IMR-90 (cell line): ENCODE measurements around the gene TALDO1. TPM values are rescaled to one million over a fixed set of nuclear protein-coding genes. Genes with fewer than 3 reads are reported as not detected.

ENCODE experiments used
- ATAC-seq: fragments of 200-7000 bp; cut with Tn5 transposase; 2 replicates; pipeline ENCODE4 v1.9.1; 2020; ENCODE audit warnings: low read depth, mild to moderate bottlenecking, moderate library complexity
- BruUV-seq: library from RNA; stranded (reverse); fragments of 400-500 nt; replicated peaks from 2 replicates; lab custom pipeline; 2021; lab: Mats Ljungman, UMichigan
- CTCF ChIA-PET: fragments of 300-600 bp; formaldehyde crosslinking; extraction: SDS; loops from one replicate; lab custom pipeline; 2021; ENCODE audit warnings: antibody characterized with exemption; lab: Yijun Ruan, JAX
- POLR2A ChIA-PET: fragments of 300-600 bp; sonication (Branson Sonifier 250); formaldehyde crosslinking; loops from one replicate; lab custom pipeline; 2022; ENCODE audit warnings: antibody characterized with exemption; ENCODE audit not compliant: unreplicated experiment; lab: Charles Lee
- DNase-seq: peaks from one replicate; pipeline ENCODE4 v3.0.0; 2013
- H2AFZ ChIP-seq: replicated peaks from 2 replicates; pipeline ENCODE3; 2013; ENCODE audit warnings: low read length, mild to moderate bottlenecking; ENCODE audit not compliant: poor library complexity
- H2AK5ac ChIP-seq: 2 replicates; pipeline ENCODE4 v1.6.1; 2013; ENCODE audit warnings: low read depth, low read length, inconsistent platforms
- H2AK9ac ChIP-seq: replicated peaks from 2 replicates; pipeline ENCODE3; 2013; ENCODE audit warnings: mild to moderate bottlenecking, low read depth, low read length, moderate library complexity; ENCODE audit not compliant: poor library complexity
- H2BK120ac ChIP-seq: 2 replicates; pipeline ENCODE4 v1.6.1; 2013; ENCODE audit warnings: low read depth, low read length, inconsistent platforms
- H2BK15ac ChIP-seq: 3 replicates; pipeline ENCODE4 v1.6.1; 2013; ENCODE audit warnings: low read depth, low read length, inconsistent platforms
- H2BK20ac ChIP-seq: 2 replicates; pipeline ENCODE4 v1.6.1; 2013; ENCODE audit warnings: low read depth, mild to moderate bottlenecking, inconsistent platforms, low read length, moderate library complexity
- H2BK5ac ChIP-seq: 2 replicates; pipeline ENCODE4 v1.6.1; 2013; ENCODE audit warnings: mild to moderate bottlenecking, low read depth, low read length, inconsistent platforms; ENCODE audit not compliant: poor library complexity, severe bottlenecking
- H3K14ac ChIP-seq: replicated peaks from 2 replicates; pipeline ENCODE4 v1.6.1; 2013; ENCODE audit warnings: low read depth, low read length, inconsistent platforms
- H3K18ac ChIP-seq: 2 replicates; pipeline ENCODE4 v1.6.1; 2013; ENCODE audit warnings: low read depth, low read length, control low read depth
- H3K23ac ChIP-seq: 2 replicates; pipeline ENCODE4 v1.6.1; 2013; ENCODE audit warnings: low read depth, low read length, inconsistent platforms
- H3K27ac ChIP-seq: 2 replicates; pipeline ENCODE4 v1.5.1; 2013; ENCODE audit warnings: mild to moderate bottlenecking, control low read depth, low read length; ENCODE audit not compliant: insufficient read depth
- H3K27me3 ChIP-seq: 2 replicates; pipeline ENCODE4 v1.6.1; 2013; ENCODE audit warnings: low read length; ENCODE audit not compliant: control insufficient read depth, insufficient read depth
- H3K36me3 ChIP-seq: 2 replicates; pipeline ENCODE4 v1.6.1; 2013; ENCODE audit warnings: low read length, mixed read lengths; ENCODE audit not compliant: control insufficient read depth, insufficient read depth
- H3K4ac ChIP-seq: 2 replicates; pipeline ENCODE4 v1.6.1; 2013; ENCODE audit warnings: low read depth, low read length, inconsistent platforms
- H3K4me1 ChIP-seq: 2 replicates; pipeline ENCODE4 v1.6.1; 2013; ENCODE audit warnings: low read length, mixed read lengths; ENCODE audit not compliant: control insufficient read depth, insufficient read depth
- H3K4me2 ChIP-seq: 2 replicates; pipeline ENCODE4 v1.6.1; 2013; ENCODE audit warnings: low read depth, mild to moderate bottlenecking, control low read depth, low read length, moderate library complexity
- H3K4me3 ChIP-seq: 2 replicates; pipeline ENCODE4 v1.5.1; 2013; ENCODE audit warnings: low read depth, mild to moderate bottlenecking, control low read depth, low read length, moderate library complexity; ENCODE audit not compliant: insufficient read depth
- H3K56ac ChIP-seq: 2 replicates; pipeline ENCODE4 v1.6.1; 2013; ENCODE audit warnings: low read length, inconsistent platforms; ENCODE audit not compliant: insufficient read depth; ENCODE audit errors: extremely low read depth
- H3K79me1 ChIP-seq, 2 experiments: 2 replicates each; pipeline ENCODE4 v1.6.1; 2013; ENCODE audit warnings: low read length in 2 of 2, inconsistent platforms in 1 of 2, low read depth in 1 of 2
- H3K9ac ChIP-seq: 2 replicates; pipeline ENCODE4 v1.6.1; 2013; ENCODE audit warnings: low read depth, low read length, control low read depth
- H3K9me1 ChIP-seq: 2 replicates; pipeline ENCODE4 v1.6.1; 2013; ENCODE audit warnings: low read length, inconsistent platforms; ENCODE audit not compliant: insufficient read depth
- H3K9me3 ChIP-seq: 2 replicates; pipeline ENCODE4 v1.6.1; 2013; ENCODE audit warnings: low read length; ENCODE audit not compliant: control insufficient read depth, insufficient read depth
- H4K20me1 ChIP-seq: 2 replicates; pipeline ENCODE4 v1.6.1; 2013; ENCODE audit warnings: low read length, inconsistent platforms; ENCODE audit not compliant: insufficient read depth
- H4K5ac ChIP-seq: 2 replicates; pipeline ENCODE4 v1.6.1; 2013; ENCODE audit warnings: mild to moderate bottlenecking, low read depth, low read length, control low read depth
- H4K8ac ChIP-seq, 2 experiments: 2 replicates each; pipeline ENCODE4 v1.6.1; 2013; ENCODE audit warnings: low read depth in 2 of 2, low read length in 2 of 2, control low read depth in 1 of 2, inconsistent platforms in 1 of 2
- H4K91ac ChIP-seq: 2 replicates; pipeline ENCODE4 v1.6.1; 2013; ENCODE audit warnings: low read depth, low read length, inconsistent platforms; ENCODE audit not compliant: insufficient read depth
- BHLHE40 ChIP-seq: fragments of 150-350 bp; IDR thresholded peaks from 2 replicates; pipeline ENCODE4 v1.6.1; 2016; ENCODE audit warnings: mild to moderate bottlenecking, low read depth, low read length
- CEBPB ChIP-seq: IDR thresholded peaks from 2 replicates; pipeline ENCODE4 v1.6.1; 2012; ENCODE audit warnings: low read depth, low read length, improper control_type of control experiment
- CHD1 ChIP-seq: IDR thresholded peaks from 2 replicates; pipeline ENCODE4 v1.6.1; 2012; ENCODE audit warnings: low read depth, low read length, improper control_type of control experiment
- CTCF ChIP-seq: conservative IDR thresholded peaks from 2 replicates; pipeline ENCODE4 v1.5.1; 2012; ENCODE audit warnings: mild to moderate bottlenecking, low read depth, low read length, improper control_type of control experiment
- ELK1 ChIP-seq: fragments of 150-350 bp; IDR thresholded peaks from 2 replicates; pipeline ENCODE4 v1.6.1; 2016; ENCODE audit warnings: low read depth, mild to moderate bottlenecking, low read length, moderate library complexity, borderline replicate concordance
- FOS ChIP-seq: fragments of 150-350 bp; IDR thresholded peaks from 2 replicates; pipeline ENCODE4 v1.6.1; 2016; ENCODE audit warnings: low read depth, low read length
- MAFK ChIP-seq: IDR thresholded peaks from 2 replicates; pipeline ENCODE4 v1.6.1; 2012; ENCODE audit warnings: low read depth, low read length, improper control_type of control experiment
- MAZ ChIP-seq: IDR thresholded peaks from 2 replicates; pipeline ENCODE4 v1.6.1; 2012; ENCODE audit warnings: low read depth, mild to moderate bottlenecking, low read length, improper control_type of control experiment, moderate library complexity, borderline replicate concordance
- MXI1 ChIP-seq: IDR thresholded peaks from 2 replicates; pipeline ENCODE4 v1.6.1; 2012; ENCODE audit warnings: low read depth, mild to moderate bottlenecking, low read length, moderate library complexity, borderline replicate concordance
- NFE2L2 ChIP-seq: fragments of 150-350 bp; IDR thresholded peaks from 2 replicates; pipeline ENCODE4 v1.6.1; 2016; ENCODE audit warnings: low read depth, mild to moderate bottlenecking, low read length
- POLR2A ChIP-seq: IDR thresholded peaks from 2 replicates; pipeline ENCODE4 v1.6.1; 2012; ENCODE audit warnings: mild to moderate bottlenecking, low read depth, low read length
- RCOR1 ChIP-seq: IDR thresholded peaks from 2 replicates; pipeline ENCODE4 v1.6.1; 2012; ENCODE audit warnings: mild to moderate bottlenecking, low read length, improper control_type of control experiment; ENCODE audit not compliant: insufficient replicate concordance
- RFX5 ChIP-seq: IDR thresholded peaks from 2 replicates; pipeline ENCODE4 v1.8.0; 2012; ENCODE audit warnings: low read depth, mild to moderate bottlenecking, low read length, moderate library complexity
- SMC3 ChIP-seq: fragments of 150-350 bp; IDR thresholded peaks from 2 replicates; pipeline ENCODE4 v1.6.1; 2016; ENCODE audit warnings: low read depth, mild to moderate bottlenecking, antibody characterized with exemption, low read length, moderate library complexity
- USF2 ChIP-seq: fragments of 150-350 bp; IDR thresholded peaks from 2 replicates; pipeline ENCODE4 v1.6.1; 2017; ENCODE audit warnings: mild to moderate bottlenecking, antibody characterized with exemption, low read length, low read depth
- WGBS, 2 experiments: methylation state at CpG; one replicate each; pipeline versions ENCODE4 v1.1.5 to v1.1.7; 2013; ENCODE audit warnings: missing lambda C conversion rate in 2 of 2; ENCODE audit not compliant: insufficient read length in 1 of 2; ENCODE audit errors: extremely low coverage in 2 of 2; 5-methylcytosine and 5-hydroxymethylcytosine counted together
- dilution Hi-C: fragments of 300-500 bp; cut with HindIII; formaldehyde crosslinking; loops from one replicate; pipeline ENCODE4 v1.14.3; 2018; ENCODE audit warnings: low sequenced_read_pairs; ENCODE audit not compliant: unreplicated experiment
- in situ Hi-C: fragments of 300-500 bp; cut with MboI; formaldehyde crosslinking; loops from 3 replicates; pipeline ENCODE4 v1.14.3; 2019; ENCODE audit warnings: low sequenced_read_pairs, inconsistent platforms, mixed read lengths
- intact Hi-C: fragments of 100-400 bp; cut with micrococcal nuclease; formaldehyde crosslinking; loops from 2 replicates; pipeline ENCODE4 v1.10.0; 2022
- polyA plus RNA-seq, 3 experiments: library from polyadenylated mRNA; depleted of rRNA; stranded (reverse); fragments of >200 nt; gene quantifications; 2 replicates each; pipeline ENCODE4 v1.2.3, GENCODE V29; 2012; ENCODE audit warnings: low replicate concordance in 1 of 3
- total RNA-seq: library from RNA; depleted of rRNA; stranded (reverse); fragments of >200 nt; gene quantifications from 2 replicates; pipeline ENCODE4 v1.2.3, GENCODE V29; 2012

The TALDO1 gene
- total and polyA plus RNA-seq, 2 of the 4 experiments (the other 2 are of a cell fraction) = 147 to 210 TPM

- ChIA-PET POLR2A (no interaction called here), CTCF (no interaction called here)
- Histone ChIP-seq H3K27me3 (peaks cover 9% of the 10 kb centered on the region; the same call in 1 of the 2 replicates), H2AK5ac (no peak overlapping the region), H3K79me1 (no peaks in the 10 kb centered on the region), H3K9me3 (no peaks in the 10 kb centered on the region), H4K5ac (no peak overlapping the region), H3K27ac (no peak overlapping the region), H3K18ac (no peak overlapping the region), H3K36me3 (no peaks in the 10 kb centered on the region), H2BK15ac (no peak overlapping the region), H3K9ac (no peak overlapping the region), H2BK120ac (no peak overlapping the region), H3K14ac (no peak overlapping the region), H3K4me1 (no peaks in the 10 kb centered on the region), H3K23ac (no peak overlapping the region), H3K56ac (no peak overlapping the region), H3K4ac (no peak overlapping the region), H3K9me1 (no peaks in the 10 kb centered on the region), H4K8ac (no peak overlapping the region), H3K4me2 (no peak overlapping the region), H2AFZ (no peak overlapping the region), H4K20me1 (no peaks in the 10 kb centered on the region), H2BK20ac (no peak overlapping the region), H3K4me3 (no peak overlapping the region), H4K91ac (no peak overlapping the region), H2BK5ac (no peak overlapping the region), H2AK9ac (no peak overlapping the region)
- 86% methylated on average over 8 of the region's 20 CpGs; no CpG with 5 or more reads in 1 of the 2 experiments for WGBS, 2 experiments
- DNase-seq (no peak), ATAC-seq (no peak)
- BruUV-seq = no TSS peak
- in situ Hi-C loops (no loop called here), intact Hi-C loops (loop anchor here (10.0 kb wide), 1 partner anchor 168 kb away; no protein-coding TSS in a partner anchor), dilution Hi-C loops (no loop called here)
- TF ChIP-seq POLR2A = no peak
- no peak for TF ChIP-seq FOS
- TF ChIP-seq CEBPB = no peak
- no peak for TF ChIP-seq BHLHE40
- TF ChIP-seq MXI1 = no peak
- no peak for TF ChIP-seq USF2
- no peak for TF ChIP-seq NFE2L2
- TF ChIP-seq ELK1 = no peak
- no peak for TF ChIP-seq MAZ
- no peak for TF ChIP-seq RCOR1
- no peak for TF ChIP-seq SMC3
- no peak for TF ChIP-seq MAFK
- no peak for TF ChIP-seq RFX5
- TF ChIP-seq CTCF = no peak
- no peak for TF ChIP-seq CHD1
Observed at GRCh38 chr11:722346-722811, 24.9 kb upstream of the TALDO1 start.
